Mesenchymal stem cell (in vitro differentiated cells and primary cell): Measurements from ENCODE around the gene ITPKB.

Experiments used
- DNase-seq: peaks from one replicate; pipeline ENCODE4 v3.0.0-alpha.2; 2013
- H2AFZ ChIP-seq: one replicate; pipeline ENCODE4 v1.6.1; 2013; ENCODE audit warnings: low read depth, mild to moderate bottlenecking, control low read depth, inconsistent platforms, low read length, moderate library complexity
- H2AK5ac ChIP-seq: 2 replicates; pipeline ENCODE4 v1.6.1; 2013; ENCODE audit warnings: low read length, moderate library complexity, mild to moderate bottlenecking, inconsistent platforms; ENCODE audit not compliant: severe bottlenecking
- H2BK120ac ChIP-seq: one replicate; pipeline ENCODE4 v1.6.1; 2013; ENCODE audit warnings: low read depth, mild to moderate bottlenecking, inconsistent platforms, low read length, moderate library complexity
- H2BK12ac ChIP-seq, 2 experiments: one replicate each; pipeline ENCODE4 v1.6.1; 2013; ENCODE audit warnings: inconsistent platforms in 2 of 2, low read length in 2 of 2, mild to moderate bottlenecking in 2 of 2, moderate library complexity in 2 of 2, control low read depth in 1 of 2
- H2BK15ac ChIP-seq: one replicate; pipeline ENCODE4 v1.6.1; 2013; ENCODE audit warnings: mild to moderate bottlenecking, low read depth, inconsistent platforms; ENCODE audit not compliant: poor library complexity, severe bottlenecking
- H2BK5ac ChIP-seq: 2 replicates; pipeline ENCODE4 v1.6.1; 2013; ENCODE audit warnings: low read depth, mild to moderate bottlenecking, low read length, control low read depth, inconsistent platforms; ENCODE audit not compliant: poor library complexity, severe bottlenecking
- H3K14ac ChIP-seq, 2 experiments: one replicate each; pipeline ENCODE4 v1.6.1; 2013; ENCODE audit warnings: inconsistent platforms in 2 of 2, low read length in 2 of 2, control low read depth in 1 of 2, mild to moderate bottlenecking in 1 of 2, moderate library complexity in 1 of 2
- H3K18ac ChIP-seq, 2 experiments: one replicate each; pipeline ENCODE4 v1.6.1; 2013; ENCODE audit warnings: inconsistent platforms in 2 of 2, low read length in 2 of 2, control low read depth in 1 of 2, low read depth in 1 of 2, mild to moderate bottlenecking in 1 of 2
- H3K23ac ChIP-seq, 2 experiments: one replicate each; pipeline ENCODE4 v1.6.1; 2013; ENCODE audit warnings: inconsistent platforms in 2 of 2, low read length in 2 of 2, mild to moderate bottlenecking in 2 of 2, moderate library complexity in 2 of 2, control low read depth in 1 of 2
- H3K27ac ChIP-seq: 2 replicates; pipeline ENCODE4 v1.5.1; 2013; ENCODE audit warnings: mild to moderate bottlenecking, moderate library complexity, low read length, control low read depth, inconsistent platforms; ENCODE audit not compliant: poor library complexity, severe bottlenecking
- H3K27me3 ChIP-seq, 2 experiments: 2 replicates each; pipeline versions ENCODE4 v1.6.1 to v1.7.0; 2013; ENCODE audit warnings: low read length in 2 of 2, mild to moderate bottlenecking in 2 of 2, moderate library complexity in 2 of 2, control low read depth in 1 of 2, inconsistent platforms in 1 of 2; ENCODE audit not compliant: control insufficient read depth in 1 of 2, insufficient read depth in 1 of 2
- H3K36me3 ChIP-seq, 2 experiments: 2 replicates each; pipeline versions ENCODE4 v1.6.1 to v1.7.0; 2013; ENCODE audit warnings: low read length in 2 of 2, control low read depth in 1 of 2, inconsistent platforms in 1 of 2, low read depth in 1 of 2, mild to moderate bottlenecking in 1 of 2; ENCODE audit not compliant: insufficient read depth in 2 of 2, control insufficient read depth in 1 of 2
- H3K4ac ChIP-seq, 2 experiments: one replicate each; pipeline ENCODE4 v1.6.1; 2013; ENCODE audit warnings: inconsistent platforms in 2 of 2, low read length in 2 of 2, mild to moderate bottlenecking in 2 of 2, moderate library complexity in 2 of 2, control low read depth in 1 of 2, low read depth in 1 of 2
- H3K4me1 ChIP-seq: 2 replicates; pipeline ENCODE4 v1.6.1; 2013; ENCODE audit warnings: low read depth, low read length, control low read depth; ENCODE audit not compliant: control insufficient read depth, insufficient read depth
- H3K4me2 ChIP-seq: 2 replicates; pipeline ENCODE4 v1.6.1; 2013; ENCODE audit warnings: low read length, mild to moderate bottlenecking, inconsistent platforms; ENCODE audit not compliant: poor library complexity, severe bottlenecking
- H3K4me3 ChIP-seq, 2 experiments: 2 replicates each; pipeline versions ENCODE4 v1.5.1 to v1.7.0; 2013; ENCODE audit warnings: low read length in 2 of 2, mild to moderate bottlenecking in 2 of 2, control low read depth in 1 of 2, low read depth in 1 of 2; ENCODE audit not compliant: insufficient read depth in 1 of 2
- H3K79me1 ChIP-seq: replicated peaks from 2 replicates; pipeline ENCODE4 v1.6.1; 2013; ENCODE audit warnings: mild to moderate bottlenecking, control low read depth, low read length, inconsistent platforms; ENCODE audit not compliant: poor library complexity, severe bottlenecking
- H3K9ac ChIP-seq: 2 replicates; pipeline ENCODE4 v1.7.0; 2013; ENCODE audit warnings: mild to moderate bottlenecking, low read length, moderate library complexity
- H3K9me3 ChIP-seq: 2 replicates; pipeline ENCODE4 v1.7.0; 2013; ENCODE audit warnings: mild to moderate bottlenecking, low read length; ENCODE audit not compliant: control insufficient read depth
- H4K8ac ChIP-seq: one replicate; pipeline ENCODE4 v1.6.1; 2013; ENCODE audit warnings: inconsistent platforms, mild to moderate bottlenecking, low read length, moderate library complexity
- H4K91ac ChIP-seq: one replicate; pipeline ENCODE4 v1.6.1; 2013; ENCODE audit warnings: mild to moderate bottlenecking, low read length, inconsistent platforms
- WGBS: methylation state at CpG from one replicate; pipeline ENCODE4 v1.1.7; 2013; ENCODE audit warnings: mixed read lengths; 5-methylcytosine and 5-hydroxymethylcytosine counted together

ITPKB gene

DNA sequence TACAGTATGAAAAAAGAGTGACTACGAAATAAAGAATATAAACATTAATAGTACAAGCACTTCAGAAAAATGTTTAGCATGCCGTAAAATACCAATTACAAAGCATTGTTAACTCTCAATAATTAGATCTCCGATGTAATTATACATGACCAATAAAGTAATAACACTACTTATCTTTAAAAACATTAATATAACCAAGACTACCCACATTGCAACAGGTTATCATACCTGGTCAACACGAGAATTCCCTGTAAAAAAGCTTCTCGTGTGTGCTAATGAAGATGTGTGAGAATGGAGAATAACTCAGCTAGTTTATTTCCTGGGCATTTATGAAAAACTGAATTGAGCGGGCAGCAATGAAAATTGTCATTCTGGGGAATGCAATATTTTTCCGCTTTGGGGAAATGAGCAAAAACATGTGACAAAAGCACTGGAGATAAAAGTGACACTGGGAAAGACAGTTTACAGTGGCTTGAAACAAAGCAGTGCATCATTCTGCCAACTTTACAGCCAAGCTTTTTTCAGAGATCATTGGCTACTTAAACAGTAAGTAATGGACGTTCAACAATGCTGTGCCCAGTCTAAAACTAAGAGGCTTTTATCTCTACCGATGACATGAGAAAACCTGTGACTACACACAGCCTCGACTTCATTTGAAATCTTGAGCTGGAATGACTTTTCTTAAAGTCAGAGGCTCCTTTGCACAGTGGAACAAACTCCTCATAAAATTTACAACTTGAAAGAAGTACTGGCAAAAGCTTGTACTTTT, 34.7 kb downstream of the ITPKB start:
- peak overlapping the region; percentile 95 for H3K9ac ChIP-seq
- no peak overlapping the region for H4K8ac ChIP-seq
- no peaks in the 10 kb centered on the region for H3K27me3 ChIP-seq
- no peak overlapping the region for H2AK5ac ChIP-seq
- no peak overlapping the region for H3K14ac ChIP-seq
- no peak overlapping the region for H2BK5ac ChIP-seq
- WGBS = 72% methylated on average over 9 of the region's 10 CpGs
- H3K27ac ChIP-seq = no peak overlapping the region
- H2BK12ac ChIP-seq = no peak overlapping the region
- no peaks in the 10 kb centered on the region for H3K9me3 ChIP-seq
- H2BK120ac ChIP-seq = no peak overlapping the region
- H3K18ac ChIP-seq = no peak overlapping the region
- peak; percentile 15 for DNase-seq
- no peak overlapping the region for H3K4me2 ChIP-seq
- H3K4me3 ChIP-seq = no peak overlapping the region
- H3K4ac ChIP-seq = no peak overlapping the region
- H2BK15ac ChIP-seq = no peak overlapping the region
- H2AFZ ChIP-seq = no peak overlapping the region
- H3K79me1 ChIP-seq = peaks cover 21% of the 10 kb centered on the region
- peaks cover 14% of the 10 kb centered on the region for H3K4me1 ChIP-seq
- peaks cover 0 to 5% of the 10 kb centered on the region in 2 experiments for H3K36me3 ChIP-seq
- no peak overlapping the region for H4K91ac ChIP-seq
- H3K23ac ChIP-seq = no peak overlapping the region

- peaks cover 22% of the 10 kb centered on the region for H3K79me1 ChIP-seq
- H3K36me3 ChIP-seq = peaks cover 5 to 8% of the 10 kb centered on the region in 2 experiments
- peak overlapping the region; percentile 4 to 18 for H2BK12ac ChIP-seq
- peaks cover 6% of the 10 kb centered on the region for H3K4me1 ChIP-seq
- peak overlapping the region in 1 of 2 experiments; percentile 97 for H3K23ac ChIP-seq
- no peak overlapping the region for H2AK5ac ChIP-seq
- no peaks in the 10 kb centered on the region for H3K9me3 ChIP-seq
- peak overlapping the region; percentile 96 for H4K8ac ChIP-seq
- H3K14ac ChIP-seq = peak overlapping the region in 1 of 2 experiments; percentile 97
- H3K4me3 ChIP-seq = peak overlapping the region; percentile 75 to 76
- no peaks in the 10 kb centered on the region for H3K27me3 ChIP-seq
- H3K4me2 ChIP-seq = peak overlapping the region; percentile 76
- 3% methylated on average over 54 of the region's 62 CpGs for WGBS
- H3K18ac ChIP-seq = peak overlapping the region; percentile 99
- peak overlapping the region; percentile 62 for H2BK5ac ChIP-seq
- H3K27ac ChIP-seq = peak overlapping the region; percentile 96
- peak overlapping the region; percentile 95 for H2BK15ac ChIP-seq
- H3K9ac ChIP-seq = peak overlapping the region; percentile 95
- H2AFZ ChIP-seq = peak overlapping the region; percentile 96
- peak; percentile 70 for DNase-seq
- peak overlapping the region; percentile 96 to 99 for H3K4ac ChIP-seq
- peak overlapping the region; percentile 86 for H2BK120ac ChIP-seq
- H4K91ac ChIP-seq = peak overlapping the region; percentile 98
Observed at GRCh38 chr1:226702957-226703831, 35.9 kb downstream of the ITPKB start.

DNA sequence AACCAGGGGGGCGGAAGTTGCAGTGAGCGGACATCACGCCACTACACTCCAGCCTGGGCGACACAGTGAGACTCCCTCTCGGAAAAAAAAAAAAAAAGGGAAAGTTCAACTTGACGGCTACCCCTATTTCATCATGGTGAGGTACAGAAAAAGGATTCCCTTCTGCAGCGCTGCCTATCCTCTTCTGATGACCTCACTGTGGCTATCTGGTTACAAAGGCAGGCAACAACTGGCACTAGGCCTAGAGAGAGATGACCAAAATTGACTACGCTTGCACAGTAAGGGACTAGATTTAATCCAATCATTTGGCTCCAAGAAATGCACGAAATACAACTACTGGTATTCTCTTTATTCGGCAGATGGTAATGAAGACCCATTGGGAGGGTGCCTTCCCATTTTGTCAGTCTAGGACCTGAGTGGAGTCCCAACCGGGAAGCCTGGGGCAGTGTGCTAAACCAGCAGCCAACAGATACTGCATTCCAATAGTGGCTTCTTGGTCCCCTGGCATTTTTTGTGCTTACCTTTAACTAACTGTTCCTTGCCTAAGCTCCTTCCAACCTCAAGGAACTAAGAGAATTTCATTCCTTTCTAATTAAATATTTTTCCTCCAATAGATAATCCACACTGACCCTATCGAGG, 36.6 kb downstream of the ITPKB start:
- Histone ChIP-seq H3K18ac (peak overlapping the region in 1 of 2 experiments; percentile 9), H3K14ac (no peak overlapping the region), H3K4me1 (peaks cover 10% of the 10 kb centered on the region), H2AFZ (no peak overlapping the region), H4K91ac (no peak overlapping the region), H2BK5ac (peak overlapping the region; percentile 71), H3K79me1 (peaks cover 24% of the 10 kb centered on the region), H2BK15ac (no peak overlapping the region), H3K9me3 (no peaks in the 10 kb centered on the region), H3K9ac (peak overlapping the region; percentile 95), H3K27me3 (no peaks in the 10 kb centered on the region), H4K8ac (no peak overlapping the region), H3K4me2 (peak overlapping the region; percentile 76), H3K36me3 (peaks cover 5 to 8% of the 10 kb centered on the region in 2 experiments), H3K23ac (peak overlapping the region in 1 of 2 experiments; percentile 1), H3K4me3 (peak overlapping the region in 1 of 2 experiments; percentile 76), H2AK5ac (no peak overlapping the region), H3K4ac (peak overlapping the region in 1 of 2 experiments; percentile 63), H2BK12ac (peak overlapping the region in 1 of 2 experiments; percentile 44), H2BK120ac (no peak overlapping the region), H3K27ac (peak overlapping the region; percentile 96)
- peak; percentile 49 for DNase-seq
- 95% methylated on average over 11 of the region's 12 CpGs for whole genome bisulfite sequencing
